Measurements from ENCODE around the gene ACP1.

The ACP1 gene

GRCh38 chr2:252001-252602, 12.6 kb upstream of the ACP1 start:
- no peak for DNase-seq
- intact Hi-C loops (cut with DNase I) = no loop called here

- no peak for DNase-seq
- intact Hi-C loops (cut with DNase I) = no loop called here
Observed at GRCh38 chr2:253202-253638, 11.5 kb upstream of the ACP1 start.

DNA sequence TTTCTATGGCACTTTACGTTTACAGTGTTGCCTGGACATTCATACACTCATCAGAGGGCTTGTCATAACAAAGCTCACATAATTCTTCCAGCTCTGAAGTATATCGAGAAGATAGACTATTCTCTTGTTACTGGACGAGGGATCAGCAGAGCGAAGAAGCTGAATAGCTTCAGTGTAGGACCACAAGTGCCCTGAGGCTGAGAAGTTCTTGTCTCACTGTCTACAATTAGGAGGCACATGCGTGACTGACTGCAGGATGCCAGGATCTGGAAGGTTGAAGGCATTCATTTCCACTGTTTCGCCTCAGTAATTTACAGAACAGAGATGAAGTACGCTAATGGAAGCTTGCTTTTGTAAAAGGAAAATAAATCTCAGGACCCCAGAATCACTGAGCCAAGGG, 10.5 kb upstream of the ACP1 start:
- intact Hi-C loops (cut with DNase I) = no loop called here
- no peak for DNase-seq

- intact Hi-C loops (cut with DNase I) = no loop called here
Observed at GRCh38 chr2:255195-255594, 9.6 kb upstream of the ACP1 start.

DNA sequence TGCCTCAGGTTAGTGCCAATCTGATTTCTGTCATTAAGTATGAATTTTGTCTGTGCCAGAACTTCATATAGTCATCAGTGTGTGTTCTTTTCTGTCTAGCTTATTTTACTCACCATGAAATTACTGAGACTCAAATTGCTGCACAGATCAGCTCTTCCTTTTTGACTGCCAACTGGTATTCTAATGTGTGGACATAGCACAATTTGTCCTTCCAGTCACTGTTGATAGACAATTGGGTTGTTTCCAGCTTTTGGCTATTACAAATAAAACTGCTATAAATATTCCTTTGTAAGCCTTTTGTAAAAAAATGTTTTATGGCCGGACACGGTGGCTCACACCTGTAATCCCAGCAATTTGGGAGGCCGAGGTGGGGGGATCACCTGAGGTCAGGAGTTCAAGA, 8.7 kb upstream of the ACP1 start:
- intact Hi-C loops (cut with DNase I) = no loop called here

More at GRCh38 chr2:255195-255594, 9.6 kb upstream of the ACP1 start:
- DNase-seq = no peak

GRCh38 chr2:257429-257828, 7.3 kb upstream of the ACP1 start:
- no peak for DNase-seq
- intact Hi-C loops (cut with DNase I) = no loop called here

More for the DNA sequence above, 8.7 kb upstream of the ACP1 start:
- DNase-seq = no peak

DNA sequence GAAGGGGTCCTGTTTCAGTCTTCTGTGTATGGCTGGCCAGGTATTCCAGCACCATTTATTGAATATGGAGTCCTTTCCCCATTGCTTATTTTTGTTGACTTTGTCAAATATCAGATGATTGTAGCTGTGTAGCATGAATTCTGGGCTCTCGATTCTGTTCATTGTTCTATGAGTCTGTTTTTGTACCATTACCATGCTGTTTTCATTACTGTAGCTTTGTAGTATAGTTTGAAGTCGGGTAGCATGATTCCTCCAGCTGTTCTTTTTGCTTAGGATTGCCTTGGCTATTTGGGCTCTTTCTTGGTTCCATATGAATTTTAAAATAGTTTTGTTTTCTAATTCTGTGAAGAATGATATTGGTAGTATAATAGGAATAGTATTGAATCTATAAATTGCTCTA, 6.9 kb upstream of the ACP1 start:
- intact Hi-C loops (cut with DNase I) = no loop called here
- no peak for DNase-seq

GRCh38 chr2:258933-259332, 5.8 kb upstream of the ACP1 start:
- no peak for DNase-seq
- intact Hi-C loops (cut with DNase I) = no loop called here

GRCh38 chr2:259789-260331, 4.9 kb upstream of the ACP1 start:
- no peak for DNase-seq
- intact Hi-C loops (cut with DNase I) = no loop called here

GRCh38 chr2:260507-261161, 4.1 kb upstream of the ACP1 start:
- intact Hi-C loops (cut with DNase I) = no loop called here
- peak in 1 of 42 donors; percentile 16 for DNase-seq

- intact Hi-C loops (cut with DNase I) = no loop called here
- DNase-seq = no peak
Observed at GRCh38 chr2:262117-262516, 2.6 kb upstream of the ACP1 start.

DNA sequence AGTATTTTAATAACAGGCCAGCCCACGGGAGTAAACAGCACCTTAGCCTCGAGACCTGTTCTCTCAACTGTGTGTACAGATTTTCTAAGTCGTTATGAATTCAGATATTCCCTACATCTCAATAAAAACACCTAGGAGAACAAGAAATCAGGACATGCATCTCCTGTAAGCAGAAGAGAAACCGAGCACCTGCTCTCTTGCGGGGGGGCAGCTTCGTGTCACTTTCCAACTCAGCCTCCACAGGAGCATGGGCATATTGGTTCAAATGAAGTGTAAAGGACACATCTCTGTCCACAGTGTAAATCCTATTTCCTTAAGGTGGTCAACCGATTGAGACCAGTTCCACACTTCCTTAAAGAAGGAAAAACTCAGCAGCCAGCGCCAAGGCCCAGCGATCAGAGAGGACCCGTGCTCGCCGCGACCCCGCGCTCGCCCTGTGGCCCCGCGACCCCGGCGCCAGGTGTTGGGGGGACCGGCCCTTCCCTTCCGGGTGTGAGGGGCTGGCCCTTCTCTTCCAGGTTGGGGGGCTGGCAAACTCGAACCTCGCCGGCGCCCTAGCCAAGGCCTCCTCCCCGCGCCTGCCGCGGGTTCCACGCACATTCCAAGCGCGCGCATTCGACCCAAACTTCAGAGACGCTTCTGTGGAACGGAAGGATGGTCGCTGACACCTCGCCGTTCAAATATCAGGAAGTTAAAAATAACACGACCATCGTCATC, 1.6 kb upstream of the ACP1 start:
- intact Hi-C loops (cut with DNase I) = no loop called here
- DNase-seq = no peak

GRCh38 chr2:263774-264492, 814 bp upstream of the ACP1 start, which contains the start of gene SH3YL1:
Gene SH3YL1 (minus strand): TSS chr2:264032. CDS start chr2:263984, 48 bp downstream.
- intact Hi-C loops (cut with DNase I) = no loop called here
- DNase-seq = peak in 28 of 42 donors; percentile 22 to 64 (median 48)

- intact Hi-C loops (cut with DNase I) = no loop called here
- no peak for DNase-seq
Observed at GRCh38 chr2:268323-268722, 3.6 kb downstream of the ACP1 start.

GRCh38 chr2:269356-270030, 4.7 kb downstream of the ACP1 start:
- intact Hi-C loops (cut with DNase I) = no loop called here

DNA sequence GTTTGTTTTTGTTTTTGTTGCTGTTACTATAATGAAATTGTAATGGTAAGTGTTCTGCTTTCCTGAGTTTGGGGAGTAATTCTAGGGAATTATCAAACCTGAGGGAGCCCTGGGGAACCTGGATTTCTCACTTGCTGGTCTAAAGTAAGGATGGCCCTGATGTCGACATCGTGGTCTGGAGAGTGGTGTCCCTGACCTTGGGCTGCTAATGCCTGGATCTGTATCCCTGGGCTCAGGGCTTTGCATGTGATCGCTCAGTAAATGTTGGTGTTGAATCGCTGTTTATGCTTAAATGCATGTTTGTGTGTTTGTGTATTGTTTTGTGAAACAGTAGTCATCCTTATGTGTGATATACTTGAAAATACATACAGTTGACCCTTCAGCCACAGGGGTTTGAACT, 6.1 kb downstream of the ACP1 start:
- no peak for DNase-seq
- intact Hi-C loops (cut with DNase I) = no loop called here

More at GRCh38 chr2:269356-270030, 4.7 kb downstream of the ACP1 start:
- DNase-seq = no peak

GRCh38 chr2:271917-272316, 7.2 kb downstream of the ACP1 start:
- intact Hi-C loops (cut with DNase I) = no loop called here
- no peak for DNase-seq

- intact Hi-C loops (cut with DNase I) = no loop called here
Observed at GRCh38 chr2:273333-273732, 8.6 kb downstream of the ACP1 start.

DNA sequence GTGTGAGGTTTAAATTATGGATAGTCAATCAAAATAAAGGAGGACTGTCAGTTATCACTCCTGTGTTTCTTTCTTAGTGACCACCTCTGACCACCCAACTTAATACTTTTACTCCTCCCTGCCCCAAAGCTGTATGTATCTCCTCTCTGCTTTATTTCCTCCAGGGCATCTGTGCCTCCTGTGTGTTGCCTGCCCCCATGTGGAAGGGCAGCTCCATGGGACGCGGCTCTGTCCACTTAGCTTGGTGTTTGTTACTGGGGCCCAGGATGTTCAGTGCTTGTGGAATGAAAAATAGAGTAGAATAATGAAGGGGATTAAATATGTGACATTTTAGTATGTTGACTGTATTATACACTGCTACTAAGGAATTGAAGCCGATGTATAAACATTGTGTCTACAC, 9.8 kb downstream of the ACP1 start:
- DNase-seq = no peak
- intact Hi-C loops (cut with DNase I) = no loop called here

More at GRCh38 chr2:273333-273732, 8.6 kb downstream of the ACP1 start:
- no peak for DNase-seq

Data from head of caudate nucleus (tissue), 42 donors.